GM23248 (cell line): Measurements from ENCODE around the gene ERC2.

Experiments used
- EZH2 ChIP-seq: fragments of 200-600 bp; sonication (generic); IDR thresholded peaks from 2 replicates; pipeline ENCODE4 v1.6.1; 2018; ENCODE audit warnings: antibody characterized with exemption, mild to moderate bottlenecking; ENCODE audit not compliant: insufficient read depth, poor library complexity, severe bottlenecking
- EZH2phosphoT487 ChIP-seq: fragments of 200-600 bp; sonication (generic); IDR thresholded peaks from 2 replicates; pipeline ENCODE4 v1.6.1; 2018; ENCODE audit warnings: antibody characterized with exemption, moderate library complexity, mild to moderate bottlenecking, low read depth; ENCODE audit not compliant: insufficient read depth

GRCh38 chr3:56295161-56295560 lies 173.1 kb downstream of the ERC2 start:
- no peak for TF ChIP-seq EZH2
- TF ChIP-seq EZH2phosphoT487: no peak
